ENCODE results near the gene FAM78B. TPM values are rescaled to one million over a fixed set of nuclear protein-coding genes. Genes with fewer than 3 reads are reported as not detected.

FAM78B gene
- total and polyA plus RNA-seq, 10 of the 15 experiments (the other 5 are each of a cell fraction or from before 2014, with no cell fraction given), result 0.10 to 4.9 (median 1.6) TPM

GRCh38 chr1:166169182-166169581 lies 2.4 kb upstream of the FAM78B start (continued):
- TF ChIP-seq, protein P1, sequence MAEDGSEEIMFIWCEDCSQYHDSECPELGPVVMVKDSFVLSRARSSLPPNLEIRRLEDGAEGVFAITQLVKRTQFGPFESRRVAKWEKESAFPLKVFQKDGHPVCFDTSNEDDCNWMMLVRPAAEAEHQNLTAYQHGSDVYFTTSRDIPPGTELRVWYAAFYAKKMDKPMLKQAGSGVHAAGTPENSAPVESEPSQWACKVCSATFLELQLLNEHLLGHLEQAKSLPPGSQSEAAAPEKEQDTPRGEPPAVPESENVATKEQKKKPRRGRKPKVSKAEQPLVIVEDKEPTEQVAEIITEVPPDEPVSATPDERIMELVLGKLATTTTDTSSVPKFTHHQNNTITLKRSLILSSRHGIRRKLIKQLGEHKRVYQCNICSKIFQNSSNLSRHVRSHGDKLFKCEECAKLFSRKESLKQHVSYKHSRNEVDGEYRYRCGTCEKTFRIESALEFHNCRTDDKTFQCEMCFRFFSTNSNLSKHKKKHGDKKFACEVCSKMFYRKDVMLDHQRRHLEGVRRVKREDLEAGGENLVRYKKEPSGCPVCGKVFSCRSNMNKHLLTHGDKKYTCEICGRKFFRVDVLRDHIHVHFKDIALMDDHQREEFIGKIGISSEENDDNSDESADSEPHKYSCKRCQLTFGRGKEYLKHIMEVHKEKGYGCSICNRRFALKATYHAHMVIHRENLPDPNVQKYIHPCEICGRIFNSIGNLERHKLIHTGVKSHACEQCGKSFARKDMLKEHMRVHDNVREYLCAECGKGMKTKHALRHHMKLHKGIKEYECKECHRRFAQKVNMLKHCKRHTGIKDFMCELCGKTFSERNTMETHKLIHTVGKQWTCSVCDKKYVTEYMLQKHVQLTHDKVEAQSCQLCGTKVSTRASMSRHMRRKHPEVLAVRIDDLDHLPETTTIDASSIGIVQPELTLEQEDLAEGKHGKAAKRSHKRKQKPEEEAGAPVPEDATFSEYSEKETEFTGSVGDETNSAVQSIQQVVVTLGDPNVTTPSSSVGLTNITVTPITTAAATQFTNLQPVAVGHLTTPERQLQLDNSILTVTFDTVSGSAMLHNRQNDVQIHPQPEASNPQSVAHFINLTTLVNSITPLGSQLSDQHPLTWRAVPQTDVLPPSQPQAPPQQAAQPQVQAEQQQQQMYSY (CRISPR knock-in tag; IDR thresholded peaks at IDR 0.05), result no peak
- TF ChIP-seq BMI1 (IDR thresholded peaks at IDR 0.05; ENCODE audit: borderline replicate concordance) (peak; percentile 45; the same call in 1 of the 2 replicates), MEF2B (IDR thresholded peaks at IDR 0.05; ENCODE audit: partially characterized antibody, poor library complexity, severe bottlenecking) (peak; percentile 11), BACH1 (IDR thresholded peaks at IDR 0.05; ENCODE audit: borderline replicate concordance) (no peak), NR2F1 (conservative IDR thresholded peaks at IDR 0.05) (peak; percentile 98), CHD4 (IDR thresholded peaks at IDR 0.05) (no peak), RB1 (IDR thresholded peaks at IDR 0.05; ENCODE audit: borderline replicate concordance) (no peak), CEBPB (IDR thresholded peaks at IDR 0.05; ENCODE audit: borderline replicate concordance in 1 of 2, low read depth in 2 of 2, low read length in 2 of 2) (no peak), RELB (IDR thresholded peaks at IDR 0.05; ENCODE audit: low read depth) (no peak), NFYB (IDR thresholded peaks at IDR 0.05; ENCODE audit: insufficient read depth, low read depth, low read length) (no peak), BHLHE40 (IDR thresholded peaks at IDR 0.05; ENCODE audit: borderline replicate concordance in 1 of 2, low read depth in 2 of 2, low read length in 1 of 2) (no peak), SRF (IDR thresholded peaks at IDR 0.05; ENCODE audit: low read depth in 2 of 2, low read length in 2 of 2) (no peak), PAX5 (IDR thresholded peaks at IDR 0.05; ENCODE audit: borderline replicate concordance, low read depth, low read length) (no peak), TCF7 (IDR thresholded peaks at IDR 0.05; ENCODE audit: borderline replicate concordance) (no peak), TCF12 (IDR thresholded peaks at IDR 0.05; ENCODE audit: low read depth, low read length) (no peak), FOXM1 (IDR thresholded peaks at IDR 0.05; ENCODE audit: low read depth, low read length) (peak; percentile 35; the same call in 1 of the 2 replicates), TBL1XR1 (IDR thresholded peaks at IDR 0.05; ENCODE audit: low read depth, low read length) (peak; percentile 51; the same call in 1 of the 2 replicates), KAT2A (conservative IDR thresholded peaks at IDR 0.05; ENCODE audit: control insufficient read depth, low read depth, low read length) (no peak), TCF3 (IDR thresholded peaks at IDR 0.05; ENCODE audit: borderline replicate concordance, insufficient read depth, low read depth, low read length) (no peak), MYC (IDR thresholded peaks at IDR 0.05; ENCODE audit: insufficient read depth, insufficient read length, insufficient replicate concordance, low read length, severe bottlenecking) (no peak), TARDBP (IDR thresholded peaks at IDR 0.05; ENCODE audit: borderline replicate concordance) (no peak), HDAC2 (IDR thresholded peaks at IDR 0.05) (no peak)
- TF ChIP-seq, protein P2, sequence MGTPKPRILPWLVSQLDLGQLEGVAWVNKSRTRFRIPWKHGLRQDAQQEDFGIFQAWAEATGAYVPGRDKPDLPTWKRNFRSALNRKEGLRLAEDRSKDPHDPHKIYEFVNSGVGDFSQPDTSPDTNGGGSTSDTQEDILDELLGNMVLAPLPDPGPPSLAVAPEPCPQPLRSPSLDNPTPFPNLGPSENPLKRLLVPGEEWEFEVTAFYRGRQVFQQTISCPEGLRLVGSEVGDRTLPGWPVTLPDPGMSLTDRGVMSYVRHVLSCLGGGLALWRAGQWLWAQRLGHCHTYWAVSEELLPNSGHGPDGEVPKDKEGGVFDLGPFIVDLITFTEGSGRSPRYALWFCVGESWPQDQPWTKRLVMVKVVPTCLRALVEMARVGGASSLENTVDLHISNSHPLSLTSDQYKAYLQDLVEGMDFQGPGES (IDR thresholded peaks at IDR 0.05), result no peak
- TF ChIP-seq, protein P3, sequence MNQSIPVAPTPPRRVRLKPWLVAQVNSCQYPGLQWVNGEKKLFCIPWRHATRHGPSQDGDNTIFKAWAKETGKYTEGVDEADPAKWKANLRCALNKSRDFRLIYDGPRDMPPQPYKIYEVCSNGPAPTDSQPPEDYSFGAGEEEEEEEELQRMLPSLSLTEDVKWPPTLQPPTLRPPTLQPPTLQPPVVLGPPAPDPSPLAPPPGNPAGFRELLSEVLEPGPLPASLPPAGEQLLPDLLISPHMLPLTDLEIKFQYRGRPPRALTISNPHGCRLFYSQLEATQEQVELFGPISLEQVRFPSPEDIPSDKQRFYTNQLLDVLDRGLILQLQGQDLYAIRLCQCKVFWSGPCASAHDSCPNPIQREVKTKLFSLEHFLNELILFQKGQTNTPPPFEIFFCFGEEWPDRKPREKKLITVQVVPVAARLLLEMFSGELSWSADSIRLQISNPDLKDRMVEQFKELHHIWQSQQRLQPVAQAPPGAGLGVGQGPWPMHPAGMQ (IDR thresholded peaks at IDR 0.05; ENCODE audit: borderline replicate concordance), result no peak

Data from GM12878 (cell line).